ENCODE results near the gene PAQR7. TPM values are rescaled to one million over a fixed set of nuclear protein-coding genes. Genes with fewer than 3 reads are reported as not detected.

The PAQR7 gene, protein sequence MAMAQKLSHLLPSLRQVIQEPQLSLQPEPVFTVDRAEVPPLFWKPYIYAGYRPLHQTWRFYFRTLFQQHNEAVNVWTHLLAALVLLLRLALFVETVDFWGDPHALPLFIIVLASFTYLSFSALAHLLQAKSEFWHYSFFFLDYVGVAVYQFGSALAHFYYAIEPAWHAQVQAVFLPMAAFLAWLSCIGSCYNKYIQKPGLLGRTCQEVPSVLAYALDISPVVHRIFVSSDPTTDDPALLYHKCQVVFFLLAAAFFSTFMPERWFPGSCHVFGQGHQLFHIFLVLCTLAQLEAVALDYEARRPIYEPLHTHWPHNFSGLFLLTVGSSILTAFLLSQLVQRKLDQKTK
- total RNA-seq: 1 to 10 TPM; 2.5 to 8.5 (median 6.4) TPM

- peak within 1 kb of the TSS; percentile 85 to 88 (median 86) for H3K27ac ChIP-seq
- H3K27me3 ChIP-seq: no peaks in the 10 kb centered on the region
- no peaks in the 10 kb centered on the region for H3K9me3 ChIP-seq
- H3K4me3 ChIP-seq (replicated peaks in 1 of 3): peak within 1 kb of the TSS; percentile 54 to 68 (median 57)
- H3K36me3 ChIP-seq: no peaks in the 10 kb centered on the region
- peaks cover 17 to 32% of the 10 kb centered on the region in 2 donors for H3K4me1 ChIP-seq
- 0 to 1% methylated on average over 34 to 37 of the region's 75 CpGs for WGBS, 2 donors
- intact Hi-C loops (cut with DNase I): no loop called here
- DNase-seq: peak; percentile 85 to 89
- peak in 1 of 2 donors; percentile 77 for TF ChIP-seq POLR2A (IDR thresholded peaks at IDR 0.05)
- TF ChIP-seq, protein P1, sequence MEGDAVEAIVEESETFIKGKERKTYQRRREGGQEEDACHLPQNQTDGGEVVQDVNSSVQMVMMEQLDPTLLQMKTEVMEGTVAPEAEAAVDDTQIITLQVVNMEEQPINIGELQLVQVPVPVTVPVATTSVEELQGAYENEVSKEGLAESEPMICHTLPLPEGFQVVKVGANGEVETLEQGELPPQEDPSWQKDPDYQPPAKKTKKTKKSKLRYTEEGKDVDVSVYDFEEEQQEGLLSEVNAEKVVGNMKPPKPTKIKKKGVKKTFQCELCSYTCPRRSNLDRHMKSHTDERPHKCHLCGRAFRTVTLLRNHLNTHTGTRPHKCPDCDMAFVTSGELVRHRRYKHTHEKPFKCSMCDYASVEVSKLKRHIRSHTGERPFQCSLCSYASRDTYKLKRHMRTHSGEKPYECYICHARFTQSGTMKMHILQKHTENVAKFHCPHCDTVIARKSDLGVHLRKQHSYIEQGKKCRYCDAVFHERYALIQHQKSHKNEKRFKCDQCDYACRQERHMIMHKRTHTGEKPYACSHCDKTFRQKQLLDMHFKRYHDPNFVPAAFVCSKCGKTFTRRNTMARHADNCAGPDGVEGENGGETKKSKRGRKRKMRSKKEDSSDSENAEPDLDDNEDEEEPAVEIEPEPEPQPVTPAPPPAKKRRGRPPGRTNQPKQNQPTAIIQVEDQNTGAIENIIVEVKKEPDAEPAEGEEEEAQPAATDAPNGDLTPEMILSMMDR (IDR thresholded peaks at IDR 0.05): no peak
These were observed at the start of gene PAQR7 for GRCh38 chr1:25875154-25875855. TSS of gene PAQR7 (minus strand) at chr1:25875708. CDS start at chr1:25863839, 11,869 bp downstream.

GRCh38 chr1:25924454-25924853 is 48.9 kb upstream of the PAQR7 start:
- DNase-seq: no peak
- Histone ChIP-seq H3K9me3 (no peaks in the 10 kb centered on the region), H3K4me3 (replicated peaks in 1 of 3) (no peak overlapping the region), H3K27me3 (no peaks in the 10 kb centered on the region), H3K4me1 (peaks cover 0 to 10% of the 10 kb centered on the region in 2 donors), H3K27ac (no peak overlapping the region), H3K36me3 (no peaks in the 10 kb centered on the region)
- 78 to 86% methylated on average over 2 of the region's 2 CpGs for WGBS, 2 donors
- intact Hi-C loops (cut with DNase I): no loop called here
- TF ChIP-seq, protein P1 (IDR thresholded peaks at IDR 0.05): no peak
- no peak for TF ChIP-seq POLR2A (IDR thresholded peaks at IDR 0.05)

DNA sequence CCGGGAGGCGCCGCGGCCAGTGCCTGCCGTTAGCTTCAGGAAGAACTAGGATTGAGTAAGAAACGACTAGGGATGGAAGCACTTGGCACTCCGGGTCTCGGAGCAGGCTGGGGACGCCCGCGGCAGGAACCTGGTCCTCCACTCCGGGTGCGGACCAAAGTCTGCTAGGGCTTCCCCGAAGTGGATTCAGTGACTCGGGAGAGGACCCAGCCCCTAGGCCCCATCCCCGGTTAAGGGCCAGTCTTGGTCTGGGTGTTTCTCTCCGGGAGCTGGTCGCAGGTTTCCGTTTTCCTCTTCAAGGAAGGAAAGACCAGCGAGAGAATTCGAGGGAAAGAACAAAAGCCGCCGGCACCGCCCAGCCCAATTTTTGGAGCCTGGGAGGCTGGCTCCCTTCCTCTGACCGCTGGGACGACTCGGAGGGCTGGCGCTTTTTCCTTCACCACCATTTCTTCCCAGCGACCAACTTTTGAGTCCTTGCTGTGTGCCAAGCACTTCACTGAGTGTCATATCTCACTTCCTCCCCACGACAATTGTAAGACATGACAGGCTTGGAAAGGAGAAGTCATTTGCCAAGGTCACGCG is 47.6 kb upstream of the PAQR7 start:
- DNase-seq: peak; percentile 19 to 20
- Histone ChIP-seq H3K4me1 (peaks cover 0 to 10% of the 10 kb centered on the region in 2 donors), H3K36me3 (no peaks in the 10 kb centered on the region), H3K4me3 (replicated peaks in 1 of 3) (peak overlapping the region; percentile 43 to 74 (median 62)), H3K27me3 (no peaks in the 10 kb centered on the region), H3K27ac (peak overlapping the region; percentile 36 to 68 (median 47)), H3K9me3 (no peaks in the 10 kb centered on the region)
- intact Hi-C loops (cut with DNase I): no loop called here
- TF ChIP-seq POLR2A (IDR thresholded peaks at IDR 0.05): no peak
- TF ChIP-seq, protein P1 (IDR thresholded peaks at IDR 0.05): no peak
- WGBS, 2 donors: 2% methylated on average over 17 to 25 of the region's 32 CpGs

GRCh38 chr1:25922056-25922970 is 46.8 kb upstream of the PAQR7 start:
- intact Hi-C loops (cut with DNase I): no loop called here
- Histone ChIP-seq H3K4me1 (peaks cover 0 to 10% of the 10 kb centered on the region in 2 donors), H3K9me3 (no peaks in the 10 kb centered on the region), H3K36me3 (no peaks in the 10 kb centered on the region), H3K4me3 (replicated peaks in 1 of 3) (peak overlapping the region; percentile 43 to 74 (median 62)), H3K27me3 (no peaks in the 10 kb centered on the region), H3K27ac (peak overlapping the region; percentile 36 to 68 (median 47))
- TF ChIP-seq, protein P1 (IDR thresholded peaks at IDR 0.05): no peak
- no peak for TF ChIP-seq POLR2A (IDR thresholded peaks at IDR 0.05)
- WGBS, 2 donors: 20 to 21% methylated on average over 19 to 20 of the region's 49 CpGs
- DNase-seq: peak; percentile 26 to 28

Measured in thyroid gland (tissue), 4 donors.